ENCODE results near the gene GOLGA3. TPM values are rescaled to one million over a fixed set of nuclear protein-coding genes. Genes with fewer than 3 reads are reported as not detected.
"Not testable (repeated sequence)": the region's sequence is repeated elsewhere in the genome, so short reads cannot be mapped to it uniquely, and the experiment has no call there.

GOLGA3 gene
- total RNA-seq, 1 donor from 2014 or later = 44.3 TPM

DNA sequence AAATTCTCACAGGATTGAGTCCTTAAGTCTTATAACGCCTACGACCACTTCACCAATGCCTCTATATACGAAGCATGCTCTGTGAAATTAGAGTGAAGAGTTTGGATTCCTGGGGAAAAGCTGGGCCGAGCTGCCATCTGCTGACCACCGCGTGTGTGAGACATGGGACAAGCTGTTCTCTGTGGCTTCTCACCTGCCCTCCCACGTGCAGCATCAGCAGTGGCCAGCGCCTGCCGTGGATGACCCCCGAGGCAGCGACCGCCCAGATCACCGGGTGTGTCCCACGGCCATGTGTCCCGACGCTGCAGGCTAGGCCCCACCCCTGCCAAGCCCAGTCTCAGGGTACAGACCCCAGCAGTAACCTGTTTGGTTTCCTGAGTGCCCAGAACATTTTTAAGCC, 21.6 kb upstream of the GOLGA3 start:
- no peak for TF ChIP-seq CTCF (IDR thresholded peaks at IDR 0.05; ENCODE audit: unreplicated experiment)
- Mint-ChIP-seq H3K27ac (ENCODE audit: unreplicated experiment) (no peak overlapping the region), H3K4me1 (ENCODE audit: unreplicated experiment) (no peaks in the 10 kb centered on the region), H3K27me3 (ENCODE audit: unreplicated experiment) (peaks cover 15% of the 10 kb centered on the region), H3K9me3 (ENCODE audit: unreplicated experiment) (no peaks in the 10 kb centered on the region), H3K36me3 (ENCODE audit: low read depth, unreplicated experiment) (peaks cover 47% of the 10 kb centered on the region), H3K4me3 (ENCODE audit: unreplicated experiment) (no peak overlapping the region)
- DNase-seq (ENCODE audit: low spot score) = no peak

DNA sequence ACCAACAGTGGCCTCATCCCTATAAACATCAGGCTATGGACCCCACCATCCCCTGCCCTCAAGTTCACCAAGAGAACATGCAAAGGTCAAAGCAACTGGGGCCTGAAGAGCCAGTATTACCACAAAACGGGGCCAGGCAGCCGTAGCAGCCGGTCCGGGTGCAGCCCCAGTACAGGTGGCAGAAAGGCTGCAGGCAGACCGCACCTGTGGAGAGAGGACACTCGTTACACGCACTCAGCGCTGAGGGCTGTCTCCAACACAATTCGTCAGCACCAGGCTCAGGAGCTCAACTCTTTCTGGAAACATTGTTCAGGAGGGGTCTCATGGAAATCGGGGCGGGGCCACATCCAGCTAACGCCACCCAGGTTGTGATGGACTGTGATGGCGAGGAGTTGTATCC, 19.9 kb upstream of the GOLGA3 start:
- Mint-ChIP-seq H3K4me3 (ENCODE audit: unreplicated experiment) (no peak overlapping the region), H3K27ac (ENCODE audit: unreplicated experiment) (no peak overlapping the region)

GRCh38 chr12:132847363-132848356, 19.0 kb upstream of the GOLGA3 start:
- DNase-seq (ENCODE audit: low spot score) = no peak
- Mint-ChIP-seq H3K4me1 (ENCODE audit: unreplicated experiment) (no peaks in the 10 kb centered on the region), H3K27me3 (ENCODE audit: unreplicated experiment) (peaks cover 13% of the 10 kb centered on the region), H3K36me3 (ENCODE audit: low read depth, unreplicated experiment) (peaks cover 39% of the 10 kb centered on the region), H3K9me3 (ENCODE audit: unreplicated experiment) (no peaks in the 10 kb centered on the region), H3K4me3 (ENCODE audit: unreplicated experiment) (no peak overlapping the region), H3K27ac (ENCODE audit: unreplicated experiment) (no peak overlapping the region)
- TF ChIP-seq CTCF (IDR thresholded peaks at IDR 0.05; ENCODE audit: unreplicated experiment) = no peak

More for the DNA sequence above, 19.9 kb upstream of the GOLGA3 start:
- TF ChIP-seq CTCF (IDR thresholded peaks at IDR 0.05; ENCODE audit: unreplicated experiment) = no peak
- Mint-ChIP-seq H3K4me1 (ENCODE audit: unreplicated experiment) (no peaks in the 10 kb centered on the region), H3K27me3 (ENCODE audit: unreplicated experiment) (peaks cover 13% of the 10 kb centered on the region), H3K9me3 (ENCODE audit: unreplicated experiment) (no peaks in the 10 kb centered on the region), H3K36me3 (ENCODE audit: low read depth, unreplicated experiment) (peaks cover 39% of the 10 kb centered on the region)
- no peak for DNase-seq (ENCODE audit: low spot score)

- H3K4me3 Mint-ChIP-seq (ENCODE audit: unreplicated experiment); DNase-seq (ENCODE audit: low spot score); H3K27me3 Mint-ChIP-seq (ENCODE audit: unreplicated experiment); H3K27ac Mint-ChIP-seq (ENCODE audit: unreplicated experiment); H3K4me1 Mint-ChIP-seq (ENCODE audit: unreplicated experiment); H3K9me3 Mint-ChIP-seq (ENCODE audit: unreplicated experiment): not testable (repeated sequence)
- H3K36me3 Mint-ChIP-seq (ENCODE audit: low read depth, unreplicated experiment) = peaks cover 44% of the 10 kb centered on the region
Measured at GRCh38 chr12:132844681-132845080, 16.0 kb upstream of the GOLGA3 start.

- Mint-ChIP-seq H3K27ac (ENCODE audit: unreplicated experiment) (no peak overlapping the region), H3K4me1 (ENCODE audit: unreplicated experiment) (no peaks in the 10 kb centered on the region), H3K36me3 (ENCODE audit: low read depth, unreplicated experiment) (peaks cover 44% of the 10 kb centered on the region), H3K27me3 (ENCODE audit: unreplicated experiment) (peaks cover 4% of the 10 kb centered on the region), H3K4me3 (ENCODE audit: unreplicated experiment) (no peak overlapping the region), H3K9me3 (ENCODE audit: unreplicated experiment) (no peaks in the 10 kb centered on the region)
- DNase-seq (ENCODE audit: low spot score) = no peak
- no peak for TF ChIP-seq CTCF (IDR thresholded peaks at IDR 0.05; ENCODE audit: unreplicated experiment)
Measured at GRCh38 chr12:132842449-132843045, 13.9 kb upstream of the GOLGA3 start.

Data from endothelial cell (in vitro differentiated cells).